Neural progenitor cell (in vitro differentiated cells): Measurements from ENCODE around the gene ANKLE1. TPM values are rescaled to one million over a fixed set of nuclear protein-coding genes. Genes with fewer than 3 reads are reported as not detected.

Source experiments
- DNase-seq: peaks from one replicate; pipeline ENCODE4 v3.0.0-alpha.2; 2016; ENCODE audit warnings: low spot score
- H2AFZ ChIP-seq: fragments of 200-600 bp; sonication (generic); replicated peaks from 2 replicates; pipeline ENCODE4 v1.6.1; 2016; ENCODE audit warnings: antibody characterized with exemption
- H3F3A ChIP-seq: fragments of 200-600 bp; sonication (generic); 2 replicates; pipeline ENCODE4 v1.6.1; 2016; ENCODE audit warnings: antibody characterized with exemption, low read depth
- H3K27ac ChIP-seq: fragments of 200-600 bp; sonication (generic); 2 replicates; pipeline ENCODE4 v1.5.1; 2016; ENCODE audit warnings: mild to moderate bottlenecking
- H3K27me3 ChIP-seq: fragments of 200-600 bp; sonication (generic); 2 replicates; pipeline ENCODE4 v1.6.1; 2016; ENCODE audit warnings: mild to moderate bottlenecking, moderate library complexity
- H3K36me3 ChIP-seq: fragments of 200-600 bp; sonication (generic); 2 replicates; pipeline ENCODE4 v1.5.1; 2016
- H3K4me1 ChIP-seq: fragments of 200-600 bp; sonication (generic); 2 replicates; pipeline ENCODE4 v1.6.1; 2016; ENCODE audit warnings: mixed run types
- H3K4me2 ChIP-seq: fragments of 200-600 bp; sonication (generic); 2 replicates; pipeline ENCODE4 v1.6.1; 2016
- H3K4me3 ChIP-seq: fragments of 200-600 bp; sonication (generic); 2 replicates; pipeline ENCODE4 v1.5.1; 2016
- H3K79me2 ChIP-seq: fragments of 200-600 bp; sonication (generic); 2 replicates; pipeline ENCODE4 v1.6.1; 2016; ENCODE audit warnings: low read depth
- H3K9ac ChIP-seq: fragments of 200-600 bp; sonication (generic); 2 replicates; pipeline ENCODE4 v1.6.1; 2016
- H3K9me3 ChIP-seq: fragments of 200-600 bp; sonication (generic); 2 replicates; pipeline ENCODE4 v1.5.1; 2016; ENCODE audit warnings: low read depth
- H4K20me1 ChIP-seq: fragments of 200-600 bp; sonication (generic); 2 replicates; pipeline ENCODE4 v1.6.1; 2016; ENCODE audit warnings: low read depth
- H3K27ac Mint-ChIP-seq: 3 replicates; pipeline ENCODE4 v1.8.0; 2021; ENCODE audit warnings: mixed read lengths
- H3K27me3 Mint-ChIP-seq: 2 replicates; pipeline ENCODE4 v1.8.0; 2022; ENCODE audit warnings: low read depth, mild to moderate bottlenecking, inconsistent platforms, moderate library complexity, mixed read lengths; ENCODE audit not compliant: insufficient read depth
- H3K36me3 Mint-ChIP-seq: 3 replicates; pipeline ENCODE4 v1.8.0; 2021; ENCODE audit warnings: mixed read lengths
- H3K4me1 Mint-ChIP-seq: 3 replicates; pipeline ENCODE4 v1.8.0; 2021; ENCODE audit warnings: mixed read lengths
- H3K4me3 Mint-ChIP-seq: 3 replicates; pipeline ENCODE4 v1.8.0; 2021; ENCODE audit warnings: mild to moderate bottlenecking, moderate library complexity, mixed read lengths
- H3K9me3 Mint-ChIP-seq: 3 replicates; pipeline ENCODE4 v1.8.0; 2020; ENCODE audit warnings: mixed read lengths
- EZH2 ChIP-seq: fragments of 200-600 bp; sonication (generic); IDR thresholded peaks from 2 replicates; pipeline ENCODE4 v1.6.1; 2017; ENCODE audit warnings: antibody characterized with exemption, mild to moderate bottlenecking, moderate library complexity
- EZH2phosphoT487 ChIP-seq: fragments of 200-600 bp; sonication (generic); IDR thresholded peaks from 2 replicates; pipeline ENCODE4 v1.6.1; 2017; ENCODE audit warnings: antibody characterized with exemption
- total RNA-seq: library from RNA; depleted of rRNA; stranded (reverse); fragments of >200 nt; gene quantifications from 2 replicates; pipeline ENCODE4 v1.2.3, GENCODE V29; 2015; ENCODE audit warnings: low replicate concordance
- TF ChIP-seq, protein P1 (sequence below): fragments of 200-600 bp; sonication (generic); IDR thresholded peaks from 2 replicates; pipeline ENCODE4 v1.5.1; 2017; ENCODE audit warnings: antibody characterized with exemption, mild to moderate bottlenecking

ANKLE1 gene
- total RNA-seq, 1 donor from 2014 or later: 2.3 TPM

DNA sequence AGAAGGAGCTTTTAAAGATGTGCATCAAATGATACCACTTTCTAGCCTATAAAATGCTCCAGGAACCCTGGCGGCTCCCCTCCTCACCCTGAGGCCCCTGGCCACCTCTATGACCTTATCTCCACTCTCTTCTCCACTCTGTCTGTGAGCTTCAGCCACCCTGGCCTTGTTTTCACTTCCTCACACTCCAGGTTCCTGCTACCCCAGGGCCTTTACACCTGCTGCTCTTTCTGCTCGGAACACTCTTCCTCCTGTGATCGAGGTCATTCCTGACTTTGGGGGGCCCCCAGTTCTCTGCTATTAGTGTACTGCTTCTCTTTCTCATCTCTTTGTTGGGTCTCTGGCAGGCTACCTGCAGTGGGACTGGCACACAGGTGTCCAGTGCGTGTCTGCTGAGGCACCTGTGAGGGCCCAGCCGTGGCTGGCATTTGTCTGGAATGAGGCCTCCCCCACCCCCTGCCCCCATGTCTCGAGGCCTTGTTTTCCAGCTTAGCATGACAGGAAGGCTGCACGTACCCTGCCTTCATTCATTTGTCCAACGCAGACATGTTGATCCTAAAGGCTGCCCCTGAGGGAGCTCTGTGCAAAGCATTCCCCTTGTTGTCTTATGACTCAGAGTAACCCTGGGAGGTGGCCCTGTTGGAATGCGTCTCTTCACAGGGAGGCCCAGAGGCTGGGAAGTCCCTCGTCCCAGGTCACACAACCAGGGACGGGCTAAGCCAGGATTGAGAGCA, 29.9 kb downstream of the ANKLE1 start:
- Histone ChIP-seq H3K4me1 (peaks cover 7% of the 10 kb centered on the region), H4K20me1 (peaks cover 21% of the 10 kb centered on the region), H3K4me3 (no peak overlapping the region), H3F3A (peaks cover 23% of the 10 kb centered on the region), H3K27me3 (no peaks in the 10 kb centered on the region), H3K27ac (no peak overlapping the region), H2AFZ (no peak overlapping the region), H3K9ac (no peak overlapping the region), H3K4me2 (no peak overlapping the region), H3K79me2 (peaks cover 44% of the 10 kb centered on the region), H3K9me3 (no peaks in the 10 kb centered on the region), H3K36me3 (no peaks in the 10 kb centered on the region)
- H3K36me3 Mint-ChIP-seq: peaks cover 9% of the 10 kb centered on the region
- H3K9me3 Mint-ChIP-seq: no peaks in the 10 kb centered on the region
- H3K27ac Mint-ChIP-seq: no peak overlapping the region
- TF ChIP-seq EZH2phosphoT487 (no peak), EZH2 (no peak)
- TF ChIP-seq, protein P1, sequence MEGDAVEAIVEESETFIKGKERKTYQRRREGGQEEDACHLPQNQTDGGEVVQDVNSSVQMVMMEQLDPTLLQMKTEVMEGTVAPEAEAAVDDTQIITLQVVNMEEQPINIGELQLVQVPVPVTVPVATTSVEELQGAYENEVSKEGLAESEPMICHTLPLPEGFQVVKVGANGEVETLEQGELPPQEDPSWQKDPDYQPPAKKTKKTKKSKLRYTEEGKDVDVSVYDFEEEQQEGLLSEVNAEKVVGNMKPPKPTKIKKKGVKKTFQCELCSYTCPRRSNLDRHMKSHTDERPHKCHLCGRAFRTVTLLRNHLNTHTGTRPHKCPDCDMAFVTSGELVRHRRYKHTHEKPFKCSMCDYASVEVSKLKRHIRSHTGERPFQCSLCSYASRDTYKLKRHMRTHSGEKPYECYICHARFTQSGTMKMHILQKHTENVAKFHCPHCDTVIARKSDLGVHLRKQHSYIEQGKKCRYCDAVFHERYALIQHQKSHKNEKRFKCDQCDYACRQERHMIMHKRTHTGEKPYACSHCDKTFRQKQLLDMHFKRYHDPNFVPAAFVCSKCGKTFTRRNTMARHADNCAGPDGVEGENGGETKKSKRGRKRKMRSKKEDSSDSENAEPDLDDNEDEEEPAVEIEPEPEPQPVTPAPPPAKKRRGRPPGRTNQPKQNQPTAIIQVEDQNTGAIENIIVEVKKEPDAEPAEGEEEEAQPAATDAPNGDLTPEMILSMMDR: no peak
- H3K4me3 Mint-ChIP-seq: peak overlapping the region; percentile 96
- H3K4me1 Mint-ChIP-seq: peaks cover 21% of the 10 kb centered on the region
- DNase-seq: no peak
- H3K27me3 Mint-ChIP-seq: peaks cover 4% of the 10 kb centered on the region

DNA sequence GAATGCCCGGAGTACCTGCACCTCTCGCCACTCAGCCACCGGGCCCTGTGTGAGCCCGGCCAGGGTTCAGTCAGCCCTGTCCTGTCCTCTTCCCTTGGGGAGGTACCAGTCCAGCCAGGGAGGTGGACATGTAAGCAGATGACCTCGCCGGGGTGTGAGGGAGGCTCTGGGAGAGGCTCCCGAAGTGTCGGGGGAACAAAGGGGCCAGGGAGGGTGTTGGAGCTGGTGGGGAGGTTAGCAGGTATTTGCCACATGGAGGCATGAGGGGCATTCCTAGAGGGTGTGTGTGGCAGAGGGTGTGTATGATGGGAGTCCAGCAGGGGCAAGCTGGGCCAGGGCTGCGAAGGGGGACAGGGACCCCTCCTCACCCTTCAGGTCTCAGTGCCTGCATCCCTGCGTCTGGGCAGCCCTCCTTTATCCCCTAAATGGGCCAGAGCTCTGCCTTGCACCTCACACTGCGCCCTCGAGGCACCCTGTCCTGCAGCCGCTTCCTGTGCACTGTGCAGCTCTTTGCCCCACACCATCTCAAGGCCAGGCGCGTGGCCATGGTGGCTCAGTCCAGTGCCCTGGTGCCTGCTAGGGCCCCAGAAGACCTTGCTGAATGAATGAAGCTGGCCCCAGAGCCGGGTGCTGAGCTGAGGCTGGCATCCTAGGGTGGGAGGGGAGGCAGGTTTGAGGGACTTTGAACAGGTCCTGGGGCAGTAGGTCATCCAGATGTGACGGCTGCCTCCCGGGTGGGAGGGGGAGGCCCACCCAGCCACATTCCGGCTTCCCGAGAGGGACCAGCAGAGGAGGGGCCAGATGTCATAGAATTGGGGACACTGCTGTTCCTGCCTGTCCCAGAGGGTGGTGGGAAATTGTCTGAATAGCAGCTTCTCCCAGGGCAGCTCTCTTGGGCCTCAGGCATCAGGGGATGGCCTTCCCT, 30.8 kb downstream of the ANKLE1 start:
- Histone ChIP-seq H3F3A (peaks cover 21% of the 10 kb centered on the region), H3K4me2 (no peak overlapping the region), H3K36me3 (no peaks in the 10 kb centered on the region), H3K27ac (no peak overlapping the region), H3K9me3 (no peaks in the 10 kb centered on the region), H4K20me1 (peaks cover 21% of the 10 kb centered on the region), H3K79me2 (peaks cover 36% of the 10 kb centered on the region), H3K4me3 (no peak overlapping the region), H3K9ac (no peak overlapping the region), H2AFZ (no peak overlapping the region), H3K27me3 (no peaks in the 10 kb centered on the region), H3K4me1 (peaks cover 7% of the 10 kb centered on the region)
- Mint-ChIP-seq H3K9me3 (no peaks in the 10 kb centered on the region), H3K4me3 (no peak overlapping the region), H3K4me1 (peaks cover 21% of the 10 kb centered on the region), H3K27ac (no peak overlapping the region), H3K36me3 (peaks cover 9% of the 10 kb centered on the region), H3K27me3 (peaks cover 4% of the 10 kb centered on the region)
- no peak for DNase-seq
- TF ChIP-seq EZH2 (no peak), EZH2phosphoT487 (no peak)
- TF ChIP-seq, protein P1: no peak

DNA sequence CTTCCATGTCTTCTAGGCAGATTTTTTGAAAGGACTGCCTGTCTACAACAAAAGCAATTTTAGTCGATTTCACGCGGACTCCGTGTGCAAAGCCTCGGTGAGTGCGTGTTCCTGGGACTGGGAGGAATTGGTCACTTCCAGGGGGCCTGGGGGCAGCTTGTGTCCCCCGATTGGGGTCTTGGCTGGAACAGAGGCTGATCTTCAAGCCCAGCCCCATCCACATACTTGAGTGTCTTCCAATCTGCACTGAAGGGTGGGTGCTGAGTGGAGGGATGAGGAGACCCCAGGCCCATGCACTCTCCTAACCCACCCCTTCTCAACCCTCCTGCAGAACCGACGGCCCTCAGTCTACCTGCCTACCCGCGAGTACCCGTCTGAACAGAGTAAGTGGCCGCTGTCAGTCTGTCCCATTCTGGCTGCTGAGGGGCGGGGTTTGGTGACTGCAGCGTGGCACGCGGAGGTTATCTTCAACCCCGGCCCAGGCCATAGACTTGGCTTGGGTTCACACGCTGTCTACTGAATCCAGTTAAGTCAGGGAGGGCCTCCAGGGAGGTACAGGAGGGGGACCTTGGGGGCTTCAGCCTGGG, 32.4 kb downstream of the ANKLE1 start:
- Histone ChIP-seq H3F3A (peaks cover 9% of the 10 kb centered on the region), H3K4me3 (no peak overlapping the region), H2AFZ (no peak overlapping the region), H3K79me2 (peaks cover 35% of the 10 kb centered on the region), H4K20me1 (peaks cover 21% of the 10 kb centered on the region), H3K4me1 (peaks cover 7% of the 10 kb centered on the region), H3K36me3 (no peaks in the 10 kb centered on the region), H3K9ac (no peak overlapping the region), H3K9me3 (no peaks in the 10 kb centered on the region), H3K4me2 (no peak overlapping the region), H3K27ac (no peak overlapping the region), H3K27me3 (no peaks in the 10 kb centered on the region)
- H3K27ac Mint-ChIP-seq: no peak overlapping the region
- no peak for DNase-seq
- H3K27me3 Mint-ChIP-seq: peaks cover 2% of the 10 kb centered on the region
- TF ChIP-seq, protein P1: no peak
- TF ChIP-seq EZH2phosphoT487 (no peak), EZH2 (no peak)
- H3K4me3 Mint-ChIP-seq: no peak overlapping the region
- H3K36me3 Mint-ChIP-seq: peaks cover 9% of the 10 kb centered on the region
- H3K9me3 Mint-ChIP-seq: no peaks in the 10 kb centered on the region
- peaks cover 14% of the 10 kb centered on the region for H3K4me1 Mint-ChIP-seq
